NCI-H1417 (cell line): Measurements from ENCODE around the gene CDC42SE1.
A peak's percentile ranks its signal among the peaks of the same experiment; 100 is the strongest.

Experiments used
- DNase-seq, 3 experiments: peaks; one replicate each; lab custom pipeline; 2025; lab: John Stamatoyannopoulos, UW

The CDC42SE1 gene

GRCh38 chr1:151009206-151009587 lies 50.2 kb downstream of the CDC42SE1 start:
- no peak for DNase-seq

- DNase-seq, result peak; percentile 95 to 100 (median 97)
Observed at GRCh38 chr1:151008244-151009205, 50.9 kb downstream of the CDC42SE1 start, which contains the start of gene PRUNE1. PRUNE1 (plus strand) TSS chr1:151008449; CDS start chr1:151008633, 184 bp downstream.

GRCh38 chr1:151007853-151008243 lies 51.6 kb downstream of the CDC42SE1 start:
- no peak for DNase-seq

- DNase-seq, result peak; percentile 66 to 88 (median 88)
Observed at GRCh38 chr1:151006327-151007052, 52.9 kb downstream of the CDC42SE1 start, which contains the start of gene MINDY1. MINDY1 (minus strand) TSS chr1:151006902; CDS start chr1:151002617, 4,285 bp downstream.

GRCh38 chr1:151005729-151006319 lies 53.6 kb downstream of the CDC42SE1 start:
- peak in 1 of 3 experiments; percentile 50 for DNase-seq

GRCh38 chr1:151003180-151003579 lies 56.2 kb downstream of the CDC42SE1 start:
- no peak for DNase-seq

GRCh38 chr1:151002611-151003010 lies 56.8 kb downstream of the CDC42SE1 start:
- DNase-seq, result no peak

GRCh38 chr1:151002051-151002450 lies 57.4 kb downstream of the CDC42SE1 start:
- no peak for DNase-seq

- no peak for DNase-seq
Observed at GRCh38 chr1:151001602-151002001, 57.8 kb downstream of the CDC42SE1 start.
